HCT116 (cell line): ENCODE measurements around the gene SLC22A9.
"Not testable (repeated sequence)": the region's sequence is repeated elsewhere in the genome, so short reads cannot be mapped to it uniquely, and the experiment has no call there.

Experiments
- CEBPB ChIP-seq: IDR thresholded peaks from 2 replicates; pipeline ENCODE4 v1.6.1; 2012; ENCODE audit warnings: low read depth
- CTCF ChIP-seq, 3 experiments: fragments of 200-600 bp in 1 of 3; sonication (generic) in 1 of 3; IDR thresholded peaks in 2 of 3; conservative IDR thresholded peaks in 1 of 3; 2 replicates each; pipeline ENCODE4 v1.5.1; 2012 to 2017; ENCODE audit warnings: low read depth in 2 of 3, low read length in 2 of 3, antibody characterized with exemption in 1 of 3, borderline replicate concordance in 1 of 3, control low read depth in 1 of 3, mild to moderate bottlenecking in 1 of 3, mixed read lengths in 1 of 3, mixed run types in 1 of 3, moderate library complexity in 1 of 3; ENCODE audit not compliant: insufficient read depth in 1 of 3
- ELF1 ChIP-seq: IDR thresholded peaks from 2 replicates; pipeline ENCODE4 v1.6.1; 2012; ENCODE audit warnings: low read depth, borderline replicate concordance
- EZH2 ChIP-seq: fragments of 200-600 bp; sonication (generic); IDR thresholded peaks from 2 replicates; pipeline ENCODE4 v1.6.1; 2017; ENCODE audit warnings: antibody characterized with exemption, mixed run types
- JUND ChIP-seq: IDR thresholded peaks from 2 replicates; pipeline ENCODE4 v1.6.1; 2012
- MAX ChIP-seq: IDR thresholded peaks from 2 replicates; pipeline ENCODE4 v1.6.1; 2012
- POLR2A ChIP-seq: IDR thresholded peaks from 2 replicates; pipeline ENCODE4 v1.7.0; 2011; ENCODE audit warnings: borderline replicate concordance; ENCODE audit not compliant: insufficient read depth, insufficient read length; ENCODE audit errors: extremely low read depth
- POLR2AphosphoS5 ChIP-seq: IDR thresholded peaks from 2 replicates; pipeline ENCODE4 v1.6.1; 2011; ENCODE audit warnings: mild to moderate bottlenecking, low read depth, low read length, moderate library complexity
- REST ChIP-seq: IDR thresholded peaks from 2 replicates; pipeline ENCODE4 v1.6.1; 2012; ENCODE audit warnings: low read depth
- SP1 ChIP-seq: IDR thresholded peaks from 2 replicates; pipeline ENCODE4 v1.6.1; 2012; ENCODE audit warnings: low read depth
- ZFX ChIP-seq: fragments of 450-650 bp; IDR thresholded peaks from 2 replicates; pipeline ENCODE4 v1.6.1; 2017
- ZNF274 ChIP-seq: fragments of 200-500 bp; sonication (Bioruptor generic); IDR thresholded peaks from 2 replicates; pipeline ENCODE4 v1.6.1; 2014; ENCODE audit warnings: mild to moderate bottlenecking, low read depth, low read length, inconsistent platforms

GRCh38 chr11:63435831-63436230 lies 66.2 kb downstream of the SLC22A9 start:
- TF ChIP-seq JUND; POLR2AphosphoS5; POLR2A; EZH2; ZNF274; ZFX; CTCF (IDR thresholded peaks at IDR 0.05 in 2 of 3, conservative IDR thresholded peaks at IDR 0.05 in 1 of 3; ENCODE audit: borderline replicate concordance in 1 of 3, insufficient read depth in 1 of 3, low read depth in 2 of 3, low read length in 2 of 3); REST; ELF1; CEBPB; MAX; SP1: not testable (repeated sequence)
